Thoracic aorta (tissue), 2 donors: Measurements from ENCODE around the gene RDX. TPM values are rescaled to one million over a fixed set of nuclear protein-coding genes. Genes with fewer than 3 reads are reported as not detected.

Source experiments
- ATAC-seq: fragments of 150-250 bp; one replicate; pipeline ENCODE4 v1.8.0; 2017; ENCODE audit warnings: low read depth; ENCODE audit not compliant: insufficient number of reproducible peaks, low FRiP score
- DNase-seq: peaks from one replicate; pipeline ENCODE4 v3.0.0-alpha.2; 2020; ENCODE audit warnings: low spot score
- H3K27ac ChIP-seq, 2 donors: fragments of 200-600 bp; sonication (generic); 1 replicate in 1 of 2; 2 replicates in 1 of 2; pipeline ENCODE4 v1.5.1; 2016; ENCODE audit warnings: mild to moderate bottlenecking in 2 of 2, moderate library complexity in 2 of 2
- H3K27me3 ChIP-seq: fragments of 200-600 bp; sonication (generic); replicated peaks from 2 replicates; pipeline ENCODE4 v1.6.0; 2016; ENCODE audit warnings: mild to moderate bottlenecking; ENCODE audit not compliant: insufficient read depth
- H3K36me3 ChIP-seq: fragments of 200-600 bp; sonication (generic); one replicate; pipeline ENCODE4 v1.5.1; 2016
- H3K4me1 ChIP-seq, 2 donors: fragments of 200-600 bp; sonication (generic); 1 replicate in 1 of 2; 2 replicates in 1 of 2; pipeline versions ENCODE4 v1.5.1 to v1.6.0; 2016; ENCODE audit warnings: low read depth in 2 of 2, mild to moderate bottlenecking in 1 of 2; ENCODE audit not compliant: control insufficient read depth in 1 of 2
- H3K4me3 ChIP-seq: fragments of 200-600 bp; sonication (generic); 2 replicates; pipeline ENCODE4 v1.5.1; 2016; ENCODE audit warnings: mild to moderate bottlenecking
- H3K9me3 ChIP-seq: fragments of 200-600 bp; sonication (generic); 2 replicates; pipeline ENCODE4 v1.5.1; 2016
- CTCF ChIP-seq: fragments of 200-600 bp; sonication (generic); IDR thresholded peaks from one replicate; pipeline ENCODE4 v1.5.1; 2019; ENCODE audit warnings: antibody characterized with exemption
- total RNA-seq, 2 donors: library from RNA; depleted of rRNA; stranded (reverse); fragments of >200 nt; gene quantifications; one replicate each; pipeline versions ENCODE4 v1.1.0 to v1.2.3, GENCODE V29; 2016

The RDX gene
- total RNA-seq, 2 donors from 2014 or later, result 54.4 to 86.8 TPM

GRCh38 chr11:110169738-110170137, 126.7 kb downstream of the RDX start:
- Histone ChIP-seq H3K27me3 (no peaks in the 10 kb centered on the region), H3K27ac (no peak overlapping the region), H3K36me3 (peaks cover 6% of the 10 kb centered on the region), H3K4me1 (peaks cover 0 to 11% of the 10 kb centered on the region in 2 donors), H3K4me3 (no peak overlapping the region), H3K9me3 (no peaks in the 10 kb centered on the region)
- DNase-seq, result no peak
- TF ChIP-seq CTCF, result no peak
- ATAC-seq, result no peak

- DNase-seq, result no peak
- H3K27me3 ChIP-seq, result no peaks in the 10 kb centered on the region
- no peaks in the 10 kb centered on the region for H3K4me1 ChIP-seq
- H3K9me3 ChIP-seq, result no peaks in the 10 kb centered on the region
- TF ChIP-seq CTCF, result no peak
- ATAC-seq, result no peak
- no peak overlapping the region for H3K27ac ChIP-seq
- peaks cover 13% of the 10 kb centered on the region for H3K36me3 ChIP-seq
- H3K4me3 ChIP-seq, result no peak overlapping the region
Measured at GRCh38 chr11:110168033-110168803, 128.2 kb downstream of the RDX start.

GRCh38 chr11:110165039-110165925, 131.1 kb downstream of the RDX start:
- TF ChIP-seq CTCF, result no peak
- no peak for DNase-seq
- H3K36me3 ChIP-seq, result peaks cover 13% of the 10 kb centered on the region
- H3K9me3 ChIP-seq, result no peaks in the 10 kb centered on the region
- no peaks in the 10 kb centered on the region for H3K4me1 ChIP-seq
- H3K27ac ChIP-seq, result no peak overlapping the region
- H3K27me3 ChIP-seq, result no peaks in the 10 kb centered on the region
- no peak overlapping the region for H3K4me3 ChIP-seq
- ATAC-seq, result no peak

- ATAC-seq (no peak), DNase-seq (no peak)
- Histone ChIP-seq H3K4me1 (no peaks in the 10 kb centered on the region), H3K9me3 (no peaks in the 10 kb centered on the region), H3K27me3 (no peaks in the 10 kb centered on the region), H3K27ac (no peak overlapping the region), H3K36me3 (peaks cover 20% of the 10 kb centered on the region), H3K4me3 (no peak overlapping the region)
- no peak for TF ChIP-seq CTCF
Measured at GRCh38 chr11:110162216-110162615, 134.2 kb downstream of the RDX start.

GRCh38 chr11:110161061-110161460, 135.4 kb downstream of the RDX start:
- Histone ChIP-seq H3K27ac (no peak overlapping the region), H3K9me3 (no peaks in the 10 kb centered on the region), H3K4me1 (no peaks in the 10 kb centered on the region), H3K36me3 (peaks cover 20% of the 10 kb centered on the region), H3K27me3 (no peaks in the 10 kb centered on the region), H3K4me3 (no peak overlapping the region)
- no peak for TF ChIP-seq CTCF
- no peak for DNase-seq
- ATAC-seq, result no peak
